Fibroblast of peridontal ligament (primary cell): Measurements from ENCODE around the gene LAPTM4A.
"Not testable (repeated sequence)": the region's sequence is repeated elsewhere in the genome, so short reads cannot be mapped to it uniquely, and the experiment has no call there.

Source experiments
- DNase-seq: peaks from one replicate; pipeline ENCODE4 v3.0.0-alpha.2; 2010; ENCODE audit errors: extremely low read depth

LAPTM4A gene

DNA sequence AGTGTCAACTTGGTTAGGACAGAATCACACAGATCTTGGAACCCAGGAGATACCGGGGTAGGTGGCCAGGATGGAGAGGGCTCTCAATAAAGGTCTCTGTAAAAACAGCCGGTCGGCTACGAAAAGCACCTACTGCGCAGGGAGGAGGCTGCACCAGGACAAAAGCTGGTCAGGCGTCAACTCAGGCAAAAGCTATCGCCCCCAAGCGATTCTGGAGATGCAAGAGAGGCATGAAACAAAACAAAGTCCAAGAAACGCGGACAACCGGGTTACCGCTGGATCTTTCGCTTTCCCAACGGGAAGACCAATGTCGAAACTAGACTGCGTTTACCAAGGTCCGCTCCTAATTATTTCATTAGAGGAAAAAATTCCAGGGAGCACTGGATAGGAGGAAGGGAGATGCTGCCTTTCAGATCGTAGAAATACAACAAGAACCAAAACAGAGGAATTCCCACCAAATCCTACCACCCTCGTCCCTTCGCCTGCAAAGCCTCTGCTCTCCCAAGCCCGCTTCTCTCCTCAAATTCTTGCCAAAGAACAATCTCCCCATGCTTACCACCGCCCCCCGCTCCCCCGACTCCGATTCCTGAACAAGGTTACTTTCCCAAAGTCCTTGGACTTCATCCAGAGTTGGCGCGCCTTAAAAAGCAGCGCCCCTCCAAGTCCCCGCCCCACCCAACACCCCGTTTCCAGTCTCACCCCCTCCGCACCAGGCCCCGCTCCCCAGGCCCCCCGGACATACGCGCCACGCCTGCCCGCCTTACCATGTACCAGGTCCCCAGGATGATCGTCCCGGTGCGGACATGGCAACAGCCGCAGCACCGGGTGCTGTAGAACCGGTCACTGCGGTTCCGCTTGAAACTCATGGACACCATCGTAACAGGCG lies 539 bp downstream of the LAPTM4A start:
- peak; percentile 81 for DNase-seq

DNA sequence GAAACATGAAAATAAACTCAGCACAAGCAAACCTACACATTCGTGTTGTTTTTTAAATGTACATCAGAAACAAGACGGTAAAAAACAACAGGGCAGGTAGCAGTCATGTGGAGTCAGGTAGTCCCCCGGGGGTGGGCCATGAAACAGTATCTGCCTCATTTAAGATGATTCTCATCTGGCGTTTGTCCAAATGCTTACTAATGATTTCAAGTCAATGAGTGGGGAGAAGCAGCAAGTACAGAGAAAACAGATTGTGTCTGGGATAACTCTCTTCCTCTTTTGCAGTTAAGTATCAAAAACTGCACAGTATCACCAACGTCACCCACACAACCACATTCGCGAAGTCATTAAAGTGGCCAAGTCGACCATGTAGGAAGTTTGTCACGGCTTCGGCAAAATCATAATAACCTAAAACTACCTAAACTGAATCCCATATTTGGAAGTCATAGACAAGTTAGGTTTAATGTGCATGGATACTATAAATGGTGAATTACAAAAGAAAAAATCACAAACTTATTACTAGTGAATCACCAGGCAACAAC lies 1.3 kb downstream of the LAPTM4A start:
- DNase-seq: peak; percentile 91

DNA sequence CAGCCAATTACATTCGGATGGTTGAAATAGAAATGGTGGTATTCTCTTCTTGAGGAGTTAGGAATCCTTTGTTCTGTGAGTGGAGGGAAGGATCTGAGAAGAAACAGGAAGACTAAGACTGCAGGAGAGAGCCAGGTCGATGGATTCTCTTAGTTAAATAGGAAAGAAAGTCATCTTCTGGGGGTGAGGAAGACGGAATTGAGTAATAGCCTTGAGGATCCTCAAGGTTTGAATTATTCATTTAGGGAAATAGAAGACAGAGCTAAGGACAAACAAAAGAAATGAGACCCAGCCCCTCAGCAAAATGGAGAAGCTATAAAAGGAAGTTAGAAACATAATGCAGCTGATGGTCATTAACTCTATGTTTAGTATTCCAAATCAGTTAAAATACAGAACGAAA lies 1.8 kb downstream of the LAPTM4A start:
- peak; percentile 61 for DNase-seq

DNA sequence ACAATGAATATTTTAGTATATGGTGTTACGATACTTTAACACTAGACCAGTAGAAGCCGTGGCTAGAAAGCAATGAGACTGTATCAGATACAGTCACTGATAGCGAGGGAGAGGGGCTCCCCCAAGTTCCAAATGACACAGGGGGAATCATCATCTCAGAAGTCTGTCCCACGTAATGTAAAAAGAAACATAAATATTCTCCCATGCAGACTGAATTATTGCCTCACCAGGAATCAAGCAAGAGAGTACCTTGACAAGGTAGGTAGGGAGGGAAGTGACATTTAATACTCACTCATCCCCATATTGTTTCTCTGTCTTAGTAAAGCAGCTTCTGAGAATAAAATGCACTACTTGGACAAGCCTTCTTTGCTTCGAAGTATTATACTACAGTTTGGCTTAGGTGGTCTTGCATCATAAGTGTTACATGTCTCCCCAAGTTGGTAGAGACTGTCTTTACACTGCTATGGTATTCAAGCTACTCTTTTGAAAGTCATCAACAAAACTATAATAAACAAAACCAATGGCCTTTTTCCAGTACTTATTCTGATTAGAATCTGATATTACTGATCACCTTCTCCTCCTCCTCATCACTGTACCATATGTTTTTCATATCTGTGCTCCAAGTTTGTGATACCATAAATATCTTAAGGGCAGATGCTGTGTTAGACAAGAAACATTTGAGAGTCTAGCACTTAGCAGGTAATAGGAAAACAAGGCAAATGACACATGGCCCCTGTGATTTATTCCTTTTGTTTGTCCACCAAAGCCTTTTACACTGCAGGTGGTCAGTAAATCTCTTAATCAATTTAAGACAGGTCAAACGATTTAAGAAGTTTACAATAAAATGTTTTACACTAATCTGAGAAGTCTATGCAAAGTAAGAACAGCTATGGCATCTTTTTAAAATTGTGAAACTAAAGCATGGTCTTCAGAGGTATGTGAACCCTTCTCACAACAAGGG lies 2.7 kb downstream of the LAPTM4A start:
- peak; percentile 52 for DNase-seq

GRCh38 chr2:20045712-20046292 lies 5.6 kb downstream of the LAPTM4A start:
- not testable (repeated sequence) for DNase-seq

DNA sequence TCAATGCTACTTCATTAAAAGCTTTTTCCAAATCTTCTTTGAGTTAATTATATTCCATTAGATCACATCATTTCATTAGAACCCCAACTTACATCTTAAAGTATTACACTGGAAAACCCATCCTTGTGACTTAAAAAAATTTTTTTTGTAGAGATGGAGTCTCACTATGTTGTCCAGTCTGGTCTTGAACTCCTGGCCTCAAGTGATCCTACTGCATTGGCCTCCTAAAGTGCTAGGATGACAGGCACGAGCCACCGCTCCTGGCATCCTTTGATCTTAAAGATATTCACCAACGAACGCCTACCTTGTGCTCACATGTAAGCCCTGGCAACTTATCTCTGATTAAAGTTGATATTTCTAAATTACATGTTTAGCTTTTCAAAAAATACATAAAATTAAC lies 6.7 kb downstream of the LAPTM4A start:
- no peak for DNase-seq

- peak; percentile 44 for DNase-seq
Measured at GRCh38 chr2:20042531-20042930, 8.9 kb downstream of the LAPTM4A start.

DNA sequence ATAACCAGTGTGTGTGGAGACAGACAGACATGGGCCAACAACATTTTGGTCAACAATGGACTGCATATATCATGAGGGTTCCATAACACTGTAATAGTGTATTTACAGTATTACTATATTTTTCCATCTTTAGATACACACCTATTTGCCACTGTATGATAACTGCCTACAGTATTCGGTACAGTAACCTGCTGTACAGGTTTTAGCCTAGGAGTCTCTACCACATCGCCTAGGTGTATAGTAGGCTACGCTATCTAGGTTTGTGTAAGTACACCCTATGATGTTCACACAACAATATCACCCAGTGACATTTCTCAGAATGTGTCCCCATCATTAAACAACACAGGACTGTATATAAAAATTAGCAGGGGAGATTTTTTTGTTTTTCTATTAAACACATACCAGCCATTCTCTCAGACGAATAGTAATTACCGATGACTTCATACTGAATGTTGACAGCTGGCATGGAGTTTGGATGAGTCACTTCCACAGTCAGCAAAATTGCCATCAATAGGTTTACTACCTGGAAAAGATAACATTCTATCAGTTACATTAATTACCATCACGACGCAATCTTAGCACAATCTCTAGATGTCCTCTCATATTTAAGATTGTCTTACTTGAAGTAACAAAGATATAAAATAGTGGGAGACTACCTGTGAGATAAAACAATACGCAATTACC lies 10.8 kb downstream of the LAPTM4A start:
- peak; percentile 36 for DNase-seq

- DNase-seq: no peak
Measured at GRCh38 chr2:20037660-20038059, 13.8 kb downstream of the LAPTM4A start.

- no peak for DNase-seq
Measured at GRCh38 chr2:20035955-20036666, 15.3 kb downstream of the LAPTM4A start.

DNA sequence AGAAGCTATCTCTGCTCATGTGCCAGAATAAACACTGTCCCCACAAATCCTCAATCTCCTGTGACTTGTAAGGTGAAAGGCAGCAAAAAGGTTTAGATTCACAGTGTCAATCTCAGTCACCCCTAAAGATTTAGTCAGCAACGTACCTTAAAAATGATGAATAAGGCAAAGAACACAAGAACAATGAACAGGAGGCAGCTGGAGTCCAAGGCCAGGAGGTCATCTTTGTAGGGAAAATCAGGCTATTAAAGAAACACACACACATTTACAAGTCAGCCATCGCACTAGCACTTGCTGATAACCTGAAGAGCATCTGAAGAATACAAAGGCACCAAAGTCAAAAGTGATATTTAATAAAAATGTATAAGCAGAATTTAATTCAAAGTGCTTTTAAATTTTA lies 16.6 kb downstream of the LAPTM4A start:
- DNase-seq: no peak

GRCh38 chr2:20034218-20034617 lies 17.2 kb downstream of the LAPTM4A start:
- no peak for DNase-seq

- no peak for DNase-seq
Measured at GRCh38 chr2:20033322-20033721, 18.1 kb downstream of the LAPTM4A start.

DNA sequence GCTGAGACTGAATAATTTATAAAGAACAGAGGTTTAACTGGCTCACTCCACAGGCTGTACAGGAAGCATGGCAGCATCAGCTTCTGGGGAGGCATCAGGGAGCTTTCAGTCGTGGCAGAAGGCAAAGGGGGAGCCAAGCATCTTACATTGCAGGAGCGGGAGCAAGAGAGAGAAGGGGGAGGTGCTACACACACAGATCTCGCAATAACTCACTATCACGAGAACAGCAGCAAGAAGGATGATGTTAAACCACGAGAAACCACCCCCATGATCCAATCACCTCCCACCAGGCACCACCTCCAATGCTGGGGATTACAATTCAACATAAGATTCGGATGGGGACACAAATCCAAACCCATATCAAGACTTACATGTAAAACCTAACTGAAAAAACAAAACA lies 21.2 kb downstream of the LAPTM4A start:
- no peak for DNase-seq

DNA sequence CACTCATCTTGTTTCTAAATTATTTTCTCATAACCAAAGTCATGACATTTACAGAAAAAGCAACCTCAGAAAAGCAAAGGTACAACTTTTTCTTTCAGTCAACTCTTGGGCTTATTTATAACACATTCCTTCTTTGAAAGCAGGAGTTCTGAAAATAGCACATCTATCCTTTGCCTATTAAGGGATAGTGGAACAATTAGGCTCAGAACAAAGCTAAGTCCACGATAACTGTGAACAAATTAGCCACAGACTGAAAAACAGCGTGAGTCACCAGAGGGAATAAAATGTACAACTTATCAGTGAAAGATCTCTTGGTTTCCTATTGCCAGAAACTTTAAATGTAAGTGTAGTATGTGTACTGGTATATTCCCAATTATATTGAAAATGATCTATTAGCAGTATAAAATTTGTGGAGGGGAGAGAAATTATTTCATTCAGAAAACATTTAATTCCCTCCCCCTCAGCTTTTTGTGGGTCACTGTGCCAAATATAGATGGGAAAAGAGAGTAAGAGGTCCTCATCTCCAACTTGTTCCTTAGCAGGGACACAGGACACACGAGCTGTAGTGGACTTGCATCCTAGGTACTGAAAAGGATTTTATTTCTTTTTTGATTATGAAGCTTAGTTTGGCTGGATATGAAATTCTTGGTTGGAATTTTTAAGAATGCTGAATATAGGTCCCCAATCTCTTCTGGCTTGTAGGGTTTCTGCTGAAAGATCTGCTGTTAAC lies 23.6 kb downstream of the LAPTM4A start:
- no peak for DNase-seq

- DNase-seq: no peak
Measured at GRCh38 chr2:20027260-20027677, 24.2 kb downstream of the LAPTM4A start.

- DNase-seq: no peak
Measured at GRCh38 chr2:20025065-20025786, 26.2 kb downstream of the LAPTM4A start.

GRCh38 chr2:20023688-20024087 lies 27.7 kb downstream of the LAPTM4A start:
- DNase-seq: no peak

- no peak for DNase-seq
Measured at GRCh38 chr2:20021405-20022009, 29.9 kb downstream of the LAPTM4A start.
